Panc1 (cell line): ENCODE measurements around the gene SYAP1.

Experiments used
- POLR2AphosphoS5 ChIP-seq: IDR thresholded peaks from 2 replicates; pipeline ENCODE4 v1.6.1; 2012; ENCODE audit warnings: mild to moderate bottlenecking, low read depth, low read length, moderate library complexity
- SIN3A ChIP-seq: IDR thresholded peaks from 2 replicates; pipeline ENCODE4 v1.6.1; 2012; ENCODE audit warnings: low read depth, mild to moderate bottlenecking, low read length, moderate library complexity, borderline replicate concordance; ENCODE audit not compliant: insufficient read depth
- TCF7L2 ChIP-seq: IDR thresholded peaks from 2 replicates; pipeline ENCODE4 v1.6.1; 2011; ENCODE audit warnings: mild to moderate bottlenecking, low read depth, low read length, inconsistent platforms
- TF ChIP-seq, protein P1 (sequence below): fragments of 450-650 bp; IDR thresholded peaks from 2 replicates; pipeline ENCODE4 v1.5.1; 2017; ENCODE audit warnings: mild to moderate bottlenecking

DNA sequence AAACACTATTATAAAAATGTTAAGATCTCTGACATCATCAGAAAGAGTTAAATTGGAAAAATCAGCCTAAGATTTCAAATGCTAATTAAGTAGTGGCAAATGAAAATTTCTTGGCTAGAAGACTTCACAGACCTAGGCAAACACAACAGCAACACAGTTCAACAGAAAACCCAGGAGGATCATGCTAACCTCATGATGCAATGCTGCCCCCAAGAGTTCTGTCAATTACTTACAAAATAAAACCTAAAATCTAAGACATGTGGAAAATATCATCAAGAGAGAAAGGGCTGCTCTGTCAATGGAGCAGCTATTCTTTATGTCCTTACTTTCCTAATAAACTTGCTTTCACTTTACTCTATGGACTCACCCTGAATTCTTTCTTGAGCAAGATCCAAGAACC, 48.4 kb upstream of the SYAP1 start:
- TF ChIP-seq, protein P1, sequence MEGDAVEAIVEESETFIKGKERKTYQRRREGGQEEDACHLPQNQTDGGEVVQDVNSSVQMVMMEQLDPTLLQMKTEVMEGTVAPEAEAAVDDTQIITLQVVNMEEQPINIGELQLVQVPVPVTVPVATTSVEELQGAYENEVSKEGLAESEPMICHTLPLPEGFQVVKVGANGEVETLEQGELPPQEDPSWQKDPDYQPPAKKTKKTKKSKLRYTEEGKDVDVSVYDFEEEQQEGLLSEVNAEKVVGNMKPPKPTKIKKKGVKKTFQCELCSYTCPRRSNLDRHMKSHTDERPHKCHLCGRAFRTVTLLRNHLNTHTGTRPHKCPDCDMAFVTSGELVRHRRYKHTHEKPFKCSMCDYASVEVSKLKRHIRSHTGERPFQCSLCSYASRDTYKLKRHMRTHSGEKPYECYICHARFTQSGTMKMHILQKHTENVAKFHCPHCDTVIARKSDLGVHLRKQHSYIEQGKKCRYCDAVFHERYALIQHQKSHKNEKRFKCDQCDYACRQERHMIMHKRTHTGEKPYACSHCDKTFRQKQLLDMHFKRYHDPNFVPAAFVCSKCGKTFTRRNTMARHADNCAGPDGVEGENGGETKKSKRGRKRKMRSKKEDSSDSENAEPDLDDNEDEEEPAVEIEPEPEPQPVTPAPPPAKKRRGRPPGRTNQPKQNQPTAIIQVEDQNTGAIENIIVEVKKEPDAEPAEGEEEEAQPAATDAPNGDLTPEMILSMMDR = peak; percentile 34; the same call in 1 of the 2 replicates
- no peak for TF ChIP-seq SIN3A
- no peak for TF ChIP-seq POLR2AphosphoS5
- no peak for TF ChIP-seq TCF7L2
